Natural killer cell (primary cell): ENCODE results near the gene STMN1. TPM values are rescaled to one million over a fixed set of nuclear protein-coding genes. Genes with fewer than 3 reads are reported as not detected.

Experiments used
- ATAC-seq, 3 donors: fragments of 150-1000 bp in 2 of 3; fragments of 200-7000 bp in 1 of 3; cut with Tn5 transposase; 1 replicate in 1 of 3; 2 replicates in 2 of 3; pipeline ENCODE4 v1.10.0; 2021; ENCODE audit warnings: mild to moderate bottlenecking in 2 of 3, moderate library complexity in 2 of 3
- DNase-seq, 2 donors: peaks; one replicate each; pipeline versions ENCODE4 v3.0.0 to v3.0.0-alpha.2; 2013 to 2021; ENCODE audit warnings: mixed read lengths in 1 of 2
- H3K27ac ChIP-seq: one replicate; pipeline ENCODE4 v1.5.1; 2013; ENCODE audit warnings: mild to moderate bottlenecking, low read length
- H3K27me3 ChIP-seq: one replicate; pipeline ENCODE4 v1.6.1; 2013; ENCODE audit warnings: low read length; ENCODE audit not compliant: control insufficient read depth, insufficient read depth
- H3K36me3 ChIP-seq: one replicate; pipeline ENCODE4 v1.6.1; 2013; ENCODE audit warnings: low read length; ENCODE audit not compliant: control insufficient read depth, insufficient read depth
- H3K4me1 ChIP-seq: one replicate; pipeline ENCODE4 v1.6.1; 2013; ENCODE audit warnings: low read length; ENCODE audit not compliant: control insufficient read depth, insufficient read depth
- H3K4me3 ChIP-seq: one replicate; pipeline ENCODE4 v1.5.1; 2013; ENCODE audit warnings: low read length
- H3K9me3 ChIP-seq: one replicate; pipeline ENCODE4 v1.6.1; 2013; ENCODE audit warnings: low read length; ENCODE audit not compliant: control insufficient read depth, insufficient read depth
- H3K27ac Mint-ChIP-seq, 2 donors: one replicate each; pipeline ENCODE4 v1.8.0; 2022; ENCODE audit warnings: mild to moderate bottlenecking in 2 of 2, mixed read lengths in 2 of 2, moderate library complexity in 1 of 2
- H3K27me3 Mint-ChIP-seq, 2 donors: one replicate each; pipeline ENCODE4 v1.8.0; 2022; ENCODE audit warnings: low read depth in 2 of 2, mixed read lengths in 2 of 2
- H3K36me3 Mint-ChIP-seq: one replicate; pipeline ENCODE4 v1.8.0; 2022; ENCODE audit warnings: mixed read lengths
- H3K4me1 Mint-ChIP-seq, 2 donors: one replicate each; pipeline ENCODE4 v1.8.0; 2022; ENCODE audit warnings: mixed read lengths in 2 of 2
- H3K4me3 Mint-ChIP-seq: one replicate; pipeline ENCODE4 v1.8.0; 2022; ENCODE audit warnings: mild to moderate bottlenecking, moderate library complexity, mixed read lengths
- H3K9me3 Mint-ChIP-seq, 2 donors: one replicate each; pipeline ENCODE4 v1.8.0; 2022; ENCODE audit warnings: mixed read lengths in 2 of 2
- CTCF ChIP-seq: fragments of 200-600 bp; IDR thresholded peaks from one replicate; pipeline ENCODE4 v1.8.0; 2022; ENCODE audit warnings: antibody characterized with exemption
- WGBS: methylation state at CpG from one replicate; pipeline ENCODE4 v1.1.7; 2013; ENCODE audit warnings: missing lambda C conversion rate; ENCODE audit not compliant: insufficient coverage; 5-methylcytosine and 5-hydroxymethylcytosine counted together
- intact Hi-C: fragments of 100-400 bp; cut with micrococcal nuclease; formaldehyde crosslinking; loops from one replicate; pipeline ENCODE4 v1.14.2; 2022
- total RNA-seq, 4 donors: library from RNA; stranded (reverse); fragments of 120-200 nt in 1 of 4; gene quantifications; one replicate each; pipeline versions ENCODE4 v1.2.3 to v1.2.4, GENCODE V29; 2013 to 2022

Gene STMN1
- total RNA-seq, 3 donors from 2014 or later (not counting 1 experiment from before 2014, with no cell fraction given) = 26.6 to 41.0 (median 35.2) TPM

- H3K27me3 Mint-ChIP-seq = no peaks in the 10 kb centered on the region
- WGBS = 10% methylated on average over 48 of the region's 49 CpGs
- H3K36me3 Mint-ChIP-seq = no peaks in the 10 kb centered on the region
- peaks cover 30 to 37% of the 10 kb centered on the region in 2 donors for H3K4me1 Mint-ChIP-seq
- peak overlapping the region; percentile 88 for H3K4me3 Mint-ChIP-seq
- H3K9me3 Mint-ChIP-seq = no peaks in the 10 kb centered on the region
- TF ChIP-seq CTCF = no peak
- H3K4me1 ChIP-seq = peaks cover 31% of the 10 kb centered on the region
- H3K27ac ChIP-seq = no peak overlapping the region
- peak overlapping the region; percentile 44 for H3K4me3 ChIP-seq
- H3K9me3 ChIP-seq = no peaks in the 10 kb centered on the region
- H3K27me3 ChIP-seq = peaks cover 5% of the 10 kb centered on the region
- peak; percentile 41 to 75 for DNase-seq
- H3K27ac Mint-ChIP-seq = peak overlapping the region in 1 of 2 donors; percentile 83
- intact Hi-C loops = no loop called here
- ATAC-seq = peak; percentile 74 to 79 (median 75)
- no peaks in the 10 kb centered on the region for H3K36me3 ChIP-seq
These were observed 16.1 kb upstream of the STMN1 start for GRCh38 chr1:25922056-25922970.

GRCh38 chr1:25918615-25919014 is 12.4 kb upstream of the STMN1 start:
- intact Hi-C loops = no loop called here
- no peak overlapping the region for H3K27ac Mint-ChIP-seq
- H3K4me3 Mint-ChIP-seq = no peak overlapping the region
- no peak for TF ChIP-seq CTCF
- Histone ChIP-seq H3K27me3 (peaks cover 5% of the 10 kb centered on the region), H3K27ac (no peak overlapping the region), H3K9me3 (no peaks in the 10 kb centered on the region), H3K4me1 (peaks cover 30% of the 10 kb centered on the region), H3K4me3 (no peak overlapping the region), H3K36me3 (no peaks in the 10 kb centered on the region)
- WGBS = 95% methylated on average over 11 of the region's 11 CpGs
- no peaks in the 10 kb centered on the region for H3K9me3 Mint-ChIP-seq
- no peak for ATAC-seq
- peaks cover 35 to 46% of the 10 kb centered on the region in 2 donors for H3K4me1 Mint-ChIP-seq
- H3K36me3 Mint-ChIP-seq = no peaks in the 10 kb centered on the region
- H3K27me3 Mint-ChIP-seq = no peaks in the 10 kb centered on the region
- DNase-seq = no peak

GRCh38 chr1:25917996-25918395 is 11.8 kb upstream of the STMN1 start:
- ATAC-seq = peak; percentile 82 to 84 (median 83)
- peak overlapping the region; percentile 30 to 72 for H3K27ac Mint-ChIP-seq

More at GRCh38 chr1:25917996-25918395, 11.8 kb upstream of the STMN1 start:
- Mint-ChIP-seq H3K4me1 (peaks cover 30 to 40% of the 10 kb centered on the region in 2 donors), H3K9me3 (no peaks in the 10 kb centered on the region), H3K36me3 (no peaks in the 10 kb centered on the region), H3K27me3 (no peaks in the 10 kb centered on the region), H3K4me3 (peak overlapping the region; percentile 74)
- no peak overlapping the region for H3K4me3 ChIP-seq
- no peak overlapping the region for H3K27ac ChIP-seq
- no peaks in the 10 kb centered on the region for H3K36me3 ChIP-seq
- peaks cover 24% of the 10 kb centered on the region for H3K4me1 ChIP-seq
- no peak for TF ChIP-seq CTCF
- peaks cover 2% of the 10 kb centered on the region for H3K27me3 ChIP-seq
- 18% methylated on average over 5 of the region's 5 CpGs for whole genome bisulfite sequencing
- H3K9me3 ChIP-seq = no peaks in the 10 kb centered on the region
- intact Hi-C loops = no loop called here
- peak; percentile 29 to 62 for DNase-seq
